HCT116 (cell line): ENCODE results near the gene UFD1. TPM values are rescaled to one million over a fixed set of nuclear protein-coding genes. Genes with fewer than 3 reads are reported as not detected.

Experiments
- ATAC-seq: fragments of 200-7000 bp; cut with Tn5 transposase; 2 replicates; pipeline ENCODE4 v1.9.1; 2020; ENCODE audit warnings: mild to moderate bottlenecking, moderate library complexity
- BruUV-seq: library from RNA; stranded (reverse); fragments of 400-500 nt; replicated peaks from 2 replicates; lab custom pipeline; 2021; lab: Mats Ljungman, UMichigan
- CTCF ChIA-PET: fragments of 300-600 bp; sonication (Branson Sonifier 250); formaldehyde crosslinking; loops from one replicate; lab custom pipeline; 2021; ENCODE audit warnings: antibody characterized with exemption; lab: Charles Lee
- POLR2A ChIA-PET: fragments of 300-600, 350-600 bp; sonication (Branson Sonifier 250); formaldehyde crosslinking; loops from one replicate; lab custom pipeline; 2021; ENCODE audit warnings: antibody characterized with exemption; lab: Charles Lee
- RAD21 ChIA-PET, 2 experiments: fragments of 300-600 bp; sonication (Branson Sonifier 250); formaldehyde crosslinking; loops; one replicate each; lab custom pipeline; 2023; ENCODE audit warnings: low total read pairs in 2 of 2; ENCODE audit not compliant: uncharacterized antibody in 2 of 2, unreplicated experiment in 2 of 2, low non-redundant PET in 1 of 2; lab: Charles Lee
- DNase-seq: peaks from one replicate; pipeline ENCODE4 v3.0.0-alpha.2; 2010; ENCODE audit warnings: low read depth, low spot score
- H2AFZ ChIP-seq: fragments of 200-600 bp; shearing (Covaris generic), sonication (generic); 2 replicates; pipeline ENCODE4 v1.6.1; 2017; ENCODE audit warnings: low read depth, mixed run types, mixed read lengths, antibody characterized with exemption, low read length; ENCODE audit not compliant: poor library complexity, severe bottlenecking
- H3K27ac ChIP-seq: 2 replicates; pipeline ENCODE4 v1.5.1; 2012; ENCODE audit warnings: low read depth, low read length
- H3K27me3 ChIP-seq: fragments of 200-600 bp; sonication (generic); 2 replicates; pipeline ENCODE4 v1.6.1; 2016; ENCODE audit warnings: mixed run types, low read length, mixed read lengths; ENCODE audit not compliant: insufficient read depth
- H3K36me3 ChIP-seq, 2 experiments: fragments of 200-500 bp in 1 of 2; fragments of 200-600 bp in 1 of 2; sonication (Bioruptor generic) in 1 of 2; sonication (generic) in 1 of 2; 2 replicates each; pipeline versions ENCODE4 v1.5.1 to v1.6.1; 2014 to 2016; ENCODE audit warnings: low read length in 2 of 2, inconsistent platforms in 1 of 2, mixed read lengths in 1 of 2, mixed run types in 1 of 2; ENCODE audit not compliant: insufficient read depth in 2 of 2, control insufficient read depth in 1 of 2
- H3K4me1 ChIP-seq, 2 experiments: fragments of 200-600 bp in 1 of 2; sonication (generic) in 1 of 2; 2 replicates each; pipeline versions ENCODE4 v1.5.1 to v1.6.1; 2012 to 2017; ENCODE audit warnings: low read length in 2 of 2, inconsistent platforms in 1 of 2, mild to moderate bottlenecking in 1 of 2, mixed read lengths in 1 of 2, mixed run types in 1 of 2, moderate library complexity in 1 of 2; ENCODE audit not compliant: insufficient read depth in 2 of 2, control insufficient read depth in 1 of 2
- H3K4me2 ChIP-seq: fragments of 200-600 bp; sonication (generic); 2 replicates; pipeline ENCODE4 v1.6.1; 2017; ENCODE audit warnings: mixed run types, low read length, mixed read lengths
- H3K4me3 ChIP-seq, 2 experiments: fragments of 200-600 bp in 1 of 2; sonication (generic) in 1 of 2; replicated peaks in 1 of 2; 2 replicates each; pipeline ENCODE4 v1.5.1; 2011 to 2016; ENCODE audit warnings: low read length in 2 of 2, control low read depth in 1 of 2, low read depth in 1 of 2, mild to moderate bottlenecking in 1 of 2, mixed read lengths in 1 of 2, mixed run types in 1 of 2
- H3K79me2 ChIP-seq: fragments of 200-600 bp; sonication (generic); 2 replicates; pipeline ENCODE4 v1.6.1; 2017; ENCODE audit warnings: mild to moderate bottlenecking, mixed run types, low read length, moderate library complexity, mixed read lengths; ENCODE audit not compliant: insufficient read depth
- H3K9ac ChIP-seq: fragments of 200-600 bp; sonication (generic); 2 replicates; pipeline ENCODE4 v1.6.1; 2016; ENCODE audit warnings: low read length, mixed read lengths
- H3K9me2 ChIP-seq: fragments of 200-600 bp; sonication (generic), shearing (Covaris generic); 2 replicates; pipeline ENCODE4 v1.6.1; 2017; ENCODE audit warnings: mixed run types, mild to moderate bottlenecking, moderate library complexity; ENCODE audit not compliant: insufficient read depth
- H3K9me3 ChIP-seq, 2 experiments: fragments of 200-500 bp in 1 of 2; fragments of 200-600 bp in 1 of 2; sonication (Bioruptor generic) in 1 of 2; sonication (generic) in 1 of 2; 2 replicates each; pipeline ENCODE4 v1.6.1; 2014 to 2017; ENCODE audit warnings: low read length in 2 of 2, mixed read lengths in 2 of 2, inconsistent platforms in 1 of 2, low read depth in 1 of 2, mild to moderate bottlenecking in 1 of 2, mixed run types in 1 of 2, moderate library complexity in 1 of 2; ENCODE audit not compliant: control insufficient read depth in 1 of 2, insufficient read depth in 1 of 2
- H4K20me1 ChIP-seq: fragments of 200-600 bp; sonication (generic), shearing (Covaris generic); 2 replicates; pipeline ENCODE4 v1.6.1; 2017; ENCODE audit warnings: mixed run types, mild to moderate bottlenecking, moderate library complexity; ENCODE audit not compliant: insufficient read depth
- CEBPB ChIP-seq: IDR thresholded peaks from 2 replicates; pipeline ENCODE4 v1.6.1; 2012; ENCODE audit warnings: low read depth
- ELF1 ChIP-seq: IDR thresholded peaks from 2 replicates; pipeline ENCODE4 v1.6.1; 2012; ENCODE audit warnings: low read depth, borderline replicate concordance
- EZH2 ChIP-seq: fragments of 200-600 bp; sonication (generic); IDR thresholded peaks from 2 replicates; pipeline ENCODE4 v1.6.1; 2017; ENCODE audit warnings: antibody characterized with exemption, mixed run types
- FOSL1 ChIP-seq: IDR thresholded peaks from 2 replicates; pipeline ENCODE4 v1.6.1; 2012; ENCODE audit warnings: low read depth
- JUND ChIP-seq: IDR thresholded peaks from 2 replicates; pipeline ENCODE4 v1.6.1; 2012
- MAX ChIP-seq: IDR thresholded peaks from 2 replicates; pipeline ENCODE4 v1.6.1; 2012
- POLR2A ChIP-seq: IDR thresholded peaks from 2 replicates; pipeline ENCODE4 v1.7.0; 2011; ENCODE audit warnings: borderline replicate concordance; ENCODE audit not compliant: insufficient read depth, insufficient read length; ENCODE audit errors: extremely low read depth
- SIN3A ChIP-seq: IDR thresholded peaks from 2 replicates; pipeline ENCODE4 v1.6.1; 2012; ENCODE audit warnings: low read depth
- YY1 ChIP-seq: IDR thresholded peaks from 2 replicates; pipeline ENCODE4 v1.6.1; 2011; ENCODE audit warnings: low read length, low read depth, moderate library complexity, mild to moderate bottlenecking; ENCODE audit not compliant: insufficient replicate concordance; ENCODE audit errors: extremely low read depth
- ZFX ChIP-seq: fragments of 450-650 bp; IDR thresholded peaks from 2 replicates; pipeline ENCODE4 v1.6.1; 2017
- ZNF274 ChIP-seq: fragments of 200-500 bp; sonication (Bioruptor generic); IDR thresholded peaks from 2 replicates; pipeline ENCODE4 v1.6.1; 2014; ENCODE audit warnings: mild to moderate bottlenecking, low read depth, low read length, inconsistent platforms
- intact Hi-C: fragments of 100-400 bp; cut with micrococcal nuclease; formaldehyde crosslinking; loops from 2 replicates; pipeline ENCODE4 v1.10.0; 2022
- total RNA-seq: library from RNA; stranded (reverse); gene quantifications from one replicate; pipeline ENCODE4 v1.2.1, GENCODE V29; 2021; ENCODE audit not compliant: unreplicated experiment
- TF ChIP-seq, protein P1 (sequence below): IDR thresholded peaks from 2 replicates; pipeline ENCODE4 v1.6.1; 2012; ENCODE audit warnings: low read depth
- TF ChIP-seq, protein P2 (sequence below), 3 experiments: fragments of 200-600 bp in 1 of 3; sonication (generic) in 1 of 3; IDR thresholded peaks in 2 of 3; conservative IDR thresholded peaks in 1 of 3; 2 replicates each; pipeline ENCODE4 v1.5.1; 2012 to 2017; ENCODE audit warnings: low read depth in 2 of 3, low read length in 2 of 3, antibody characterized with exemption in 1 of 3, borderline replicate concordance in 1 of 3, control low read depth in 1 of 3, mild to moderate bottlenecking in 1 of 3, mixed read lengths in 1 of 3, mixed run types in 1 of 3, moderate library complexity in 1 of 3; ENCODE audit not compliant: insufficient read depth in 1 of 3

Gene UFD1
- total RNA-seq, 1 experiment from 2014 or later, result 97.5 TPM

GRCh38 chr22:19520007-19520406 is 41.0 kb upstream of the UFD1 start:
- DNase-seq, result no peak
- no peaks in the 10 kb centered on the region for H3K9me3 ChIP-seq
- H3K36me3 ChIP-seq, result peaks cover 0 to 10% of the 10 kb centered on the region in 2 experiments; a peak in 1 of 4 replicates
- ChIA-PET CTCF (no interaction called here), RAD21 (no interaction called here), POLR2A (no interaction called here)
- no peak overlapping the region for H3K4me2 ChIP-seq
- no peak overlapping the region for H3K9ac ChIP-seq
- no peak overlapping the region for H3K4me3 ChIP-seq
- no peaks in the 10 kb centered on the region for H3K27me3 ChIP-seq
- ATAC-seq, result no peak
- H4K20me1 ChIP-seq, result no peaks in the 10 kb centered on the region
- H3K27ac ChIP-seq, result no peak overlapping the region
- TF ChIP-seq YY1 (no peak), ZFX (no peak), FOSL1 (no peak), ELF1 (no peak), POLR2A (no peak), MAX (no peak), JUND (no peak), CEBPB (no peak), EZH2 (no peak), SIN3A (no peak), ZNF274 (no peak)
- TF ChIP-seq, protein P1, sequence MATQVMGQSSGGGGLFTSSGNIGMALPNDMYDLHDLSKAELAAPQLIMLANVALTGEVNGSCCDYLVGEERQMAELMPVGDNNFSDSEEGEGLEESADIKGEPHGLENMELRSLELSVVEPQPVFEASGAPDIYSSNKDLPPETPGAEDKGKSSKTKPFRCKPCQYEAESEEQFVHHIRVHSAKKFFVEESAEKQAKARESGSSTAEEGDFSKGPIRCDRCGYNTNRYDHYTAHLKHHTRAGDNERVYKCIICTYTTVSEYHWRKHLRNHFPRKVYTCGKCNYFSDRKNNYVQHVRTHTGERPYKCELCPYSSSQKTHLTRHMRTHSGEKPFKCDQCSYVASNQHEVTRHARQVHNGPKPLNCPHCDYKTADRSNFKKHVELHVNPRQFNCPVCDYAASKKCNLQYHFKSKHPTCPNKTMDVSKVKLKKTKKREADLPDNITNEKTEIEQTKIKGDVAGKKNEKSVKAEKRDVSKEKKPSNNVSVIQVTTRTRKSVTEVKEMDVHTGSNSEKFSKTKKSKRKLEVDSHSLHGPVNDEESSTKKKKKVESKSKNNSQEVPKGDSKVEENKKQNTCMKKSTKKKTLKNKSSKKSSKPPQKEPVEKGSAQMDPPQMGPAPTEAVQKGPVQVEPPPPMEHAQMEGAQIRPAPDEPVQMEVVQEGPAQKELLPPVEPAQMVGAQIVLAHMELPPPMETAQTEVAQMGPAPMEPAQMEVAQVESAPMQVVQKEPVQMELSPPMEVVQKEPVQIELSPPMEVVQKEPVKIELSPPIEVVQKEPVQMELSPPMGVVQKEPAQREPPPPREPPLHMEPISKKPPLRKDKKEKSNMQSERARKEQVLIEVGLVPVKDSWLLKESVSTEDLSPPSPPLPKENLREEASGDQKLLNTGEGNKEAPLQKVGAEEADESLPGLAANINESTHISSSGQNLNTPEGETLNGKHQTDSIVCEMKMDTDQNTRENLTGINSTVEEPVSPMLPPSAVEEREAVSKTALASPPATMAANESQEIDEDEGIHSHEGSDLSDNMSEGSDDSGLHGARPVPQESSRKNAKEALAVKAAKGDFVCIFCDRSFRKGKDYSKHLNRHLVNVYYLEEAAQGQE, result no peak
- TF ChIP-seq, protein P2, sequence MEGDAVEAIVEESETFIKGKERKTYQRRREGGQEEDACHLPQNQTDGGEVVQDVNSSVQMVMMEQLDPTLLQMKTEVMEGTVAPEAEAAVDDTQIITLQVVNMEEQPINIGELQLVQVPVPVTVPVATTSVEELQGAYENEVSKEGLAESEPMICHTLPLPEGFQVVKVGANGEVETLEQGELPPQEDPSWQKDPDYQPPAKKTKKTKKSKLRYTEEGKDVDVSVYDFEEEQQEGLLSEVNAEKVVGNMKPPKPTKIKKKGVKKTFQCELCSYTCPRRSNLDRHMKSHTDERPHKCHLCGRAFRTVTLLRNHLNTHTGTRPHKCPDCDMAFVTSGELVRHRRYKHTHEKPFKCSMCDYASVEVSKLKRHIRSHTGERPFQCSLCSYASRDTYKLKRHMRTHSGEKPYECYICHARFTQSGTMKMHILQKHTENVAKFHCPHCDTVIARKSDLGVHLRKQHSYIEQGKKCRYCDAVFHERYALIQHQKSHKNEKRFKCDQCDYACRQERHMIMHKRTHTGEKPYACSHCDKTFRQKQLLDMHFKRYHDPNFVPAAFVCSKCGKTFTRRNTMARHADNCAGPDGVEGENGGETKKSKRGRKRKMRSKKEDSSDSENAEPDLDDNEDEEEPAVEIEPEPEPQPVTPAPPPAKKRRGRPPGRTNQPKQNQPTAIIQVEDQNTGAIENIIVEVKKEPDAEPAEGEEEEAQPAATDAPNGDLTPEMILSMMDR (IDR thresholded peaks at IDR 0.05 in 2 of 3, conservative IDR thresholded peaks at IDR 0.05 in 1 of 3; ENCODE audit: borderline replicate concordance in 1 of 3, insufficient read depth in 1 of 3, low read depth in 2 of 3, low read length in 2 of 3), result no peak
- H3K9me2 ChIP-seq, result no peaks in the 10 kb centered on the region
- no peaks in the 10 kb centered on the region for H3K4me1 ChIP-seq
- no peaks in the 10 kb centered on the region for H3K79me2 ChIP-seq
- intact Hi-C loops, result no loop called here
- no TSS peak for BruUV-seq
- H2AFZ ChIP-seq, result no peak overlapping the region
